DMS79 treated with DMSO at 0.1 percent for 48 hours (cell line): ENCODE measurements around the gene RPL23.
A peak's percentile ranks its signal among the peaks of the same experiment; 100 is the strongest.

ENCODE experiments used
- DNase-seq: peaks from one replicate; lab custom pipeline; 2025; lab: John Stamatoyannopoulos, UW

Gene RPL23

DNA sequence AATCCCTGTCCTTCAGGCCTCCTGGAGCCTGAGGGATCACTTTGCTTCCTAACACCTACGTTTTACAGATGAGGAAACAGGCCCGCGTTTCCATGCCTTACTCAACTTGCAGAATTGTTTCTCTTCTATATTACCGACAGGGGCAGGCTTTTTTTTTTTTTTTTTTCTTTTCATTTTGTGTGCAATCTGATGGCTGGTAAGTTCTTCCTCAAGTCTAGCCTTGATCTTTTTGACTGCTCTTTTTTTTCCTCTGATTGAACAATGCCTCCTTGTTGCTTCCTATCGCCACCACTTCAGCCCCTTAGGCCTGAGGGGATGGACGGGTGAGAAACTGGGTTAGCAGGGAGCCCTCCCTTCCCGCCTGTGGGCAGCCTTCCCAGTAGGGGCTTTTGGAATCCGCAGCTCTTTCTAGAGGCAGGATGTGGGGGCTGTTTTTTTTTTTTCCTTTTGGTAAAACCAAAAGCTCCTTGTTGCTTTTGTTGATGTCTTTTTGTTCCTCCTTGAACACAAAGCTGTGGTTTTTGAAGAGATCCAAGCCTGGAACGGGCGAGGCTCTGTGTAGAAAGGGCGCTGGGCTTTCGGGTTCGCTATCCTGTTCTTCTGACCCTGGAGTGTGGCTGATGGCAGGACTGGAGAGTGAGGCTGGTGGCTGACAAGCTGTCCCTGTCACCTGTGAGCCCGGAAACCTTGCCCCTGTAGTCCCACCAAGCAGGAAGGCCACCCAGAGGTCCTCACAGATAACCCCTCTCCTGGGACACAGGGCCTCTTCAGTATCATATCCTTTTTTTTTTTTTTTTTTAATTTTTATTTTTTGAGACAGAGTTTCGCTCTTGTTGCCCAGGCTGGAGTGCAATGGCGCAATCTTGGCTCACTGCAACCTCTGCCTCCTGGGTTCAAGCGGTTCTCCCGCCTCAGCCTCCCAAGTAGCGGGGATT, 30.3 kb upstream of the RPL23 start:
- no peak for DNase-seq

DNA sequence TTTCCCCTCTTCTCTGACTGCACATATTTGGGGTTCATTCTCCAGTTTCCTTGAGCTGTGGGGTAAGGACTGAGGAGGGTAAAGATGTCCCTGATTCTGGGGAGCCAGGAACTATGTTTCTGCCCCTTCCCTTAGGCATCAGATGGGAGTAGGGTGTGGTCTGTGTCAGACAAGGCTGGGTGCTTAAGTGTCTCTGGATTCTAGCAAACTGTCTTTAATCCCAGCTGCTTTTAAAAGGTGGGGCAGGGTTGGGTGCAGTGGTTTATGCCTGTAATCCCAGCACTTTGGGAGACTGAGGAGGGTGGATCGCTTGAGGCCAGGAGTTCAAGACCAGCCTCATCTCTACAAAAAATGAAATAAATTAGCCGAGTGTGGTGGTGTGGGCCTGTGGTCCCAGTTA, 29.3 kb upstream of the RPL23 start:
- no peak for DNase-seq

DNA sequence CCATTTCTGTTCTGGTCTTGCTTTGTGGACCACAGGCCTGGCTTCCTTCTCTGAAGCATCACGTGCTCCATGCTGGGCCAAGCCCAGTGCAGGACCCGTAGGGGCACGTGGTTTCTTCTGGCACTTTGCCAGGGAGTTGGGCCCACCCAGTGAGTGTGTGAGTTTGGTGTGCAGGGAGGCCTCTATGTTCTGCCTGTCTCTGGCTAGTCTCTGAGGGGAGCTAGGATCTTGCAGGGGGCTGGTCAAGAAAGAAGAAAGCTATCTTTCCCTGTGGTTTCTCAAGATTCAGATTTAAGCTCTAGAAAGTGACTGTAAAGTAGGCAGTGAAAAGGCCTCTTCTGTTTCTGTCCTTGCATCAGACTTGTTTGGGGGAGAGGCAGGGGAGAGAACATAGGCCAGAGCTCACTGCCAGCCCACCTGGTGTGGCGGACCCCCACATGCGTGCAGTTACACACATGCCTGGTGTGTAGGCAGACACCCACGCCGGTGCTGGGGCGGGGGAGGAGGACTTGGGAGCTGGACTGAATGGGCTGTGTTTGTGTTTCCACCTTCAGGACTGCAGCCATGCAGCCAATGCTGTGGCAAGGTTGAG, 28.2 kb upstream of the RPL23 start:
- DNase-seq: no peak

DNA sequence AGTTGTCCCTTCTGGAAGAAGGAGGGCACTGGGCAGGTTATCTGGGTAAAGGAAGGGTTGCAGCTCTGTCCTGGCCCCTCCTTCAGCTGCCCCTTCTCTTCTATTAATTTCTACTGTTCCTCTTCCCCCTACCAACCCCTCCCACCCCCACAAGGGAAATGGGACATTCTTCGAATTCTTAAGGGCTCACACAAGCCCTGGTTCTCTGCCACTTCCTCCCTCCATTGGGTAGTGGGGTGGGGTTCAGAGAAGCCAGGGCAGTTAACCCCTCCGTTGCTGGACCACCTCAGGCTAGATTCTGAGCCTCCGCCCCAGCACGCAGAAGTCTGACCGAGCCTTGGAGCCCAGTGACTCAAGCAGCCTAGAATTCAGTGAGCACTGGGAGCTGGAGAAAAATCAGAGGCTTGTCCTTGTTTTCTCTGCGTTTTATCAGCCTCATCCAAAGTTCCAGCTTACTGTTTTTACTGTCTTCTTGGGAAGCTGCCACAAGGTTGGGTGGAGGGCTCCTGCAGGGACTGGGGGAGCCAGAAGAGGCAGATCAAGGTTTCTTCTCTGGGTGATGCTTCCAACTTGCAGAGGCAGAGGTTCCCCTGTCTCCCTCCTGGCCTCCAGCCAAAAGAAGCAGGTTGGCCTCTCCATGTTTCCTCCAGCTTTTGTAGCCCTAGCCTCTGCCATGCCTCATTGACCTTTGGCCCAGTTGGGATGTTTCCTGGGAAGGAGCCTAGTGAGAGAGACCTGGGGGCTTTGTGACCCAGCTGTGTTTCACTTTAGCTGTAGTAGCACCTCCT, 26.6 kb upstream of the RPL23 start:
- DNase-seq: peak; percentile 16

DNA sequence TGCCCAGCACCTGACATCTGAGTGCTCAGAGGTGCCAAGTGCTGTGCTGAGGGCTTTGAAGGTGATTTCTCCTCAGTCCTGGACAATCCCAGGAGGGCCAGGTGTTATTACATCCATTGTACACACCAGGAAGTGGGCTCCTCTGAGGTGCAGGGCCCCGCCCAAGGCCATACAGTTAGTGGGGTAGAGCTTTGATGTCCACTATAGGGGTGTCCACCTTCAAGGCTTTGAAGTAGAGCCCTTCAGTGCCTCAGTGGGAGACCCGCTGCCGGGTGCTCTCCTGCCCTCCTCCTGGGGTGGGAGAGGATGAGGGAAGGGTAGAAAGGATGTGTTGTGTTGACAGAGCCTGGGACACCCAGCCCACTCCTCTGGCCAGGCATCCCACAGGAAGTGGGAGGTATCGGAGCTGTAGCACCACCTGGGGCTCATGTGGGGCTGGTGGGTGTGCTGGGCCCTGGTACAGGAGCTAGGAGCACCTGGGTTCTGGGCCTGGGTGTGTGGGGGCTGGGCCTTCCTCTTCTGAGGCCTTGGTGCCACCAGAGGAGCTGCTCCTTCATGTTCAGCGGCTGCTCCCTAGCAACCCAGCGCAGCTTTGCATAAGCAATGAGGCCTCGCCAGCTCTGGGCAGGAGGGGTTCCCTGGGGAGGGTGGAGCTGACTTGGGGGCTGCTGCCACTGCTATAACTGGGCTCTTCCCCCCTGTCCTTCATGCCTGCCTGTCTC, 23.8 kb upstream of the RPL23 start:
- no peak for DNase-seq

DNA sequence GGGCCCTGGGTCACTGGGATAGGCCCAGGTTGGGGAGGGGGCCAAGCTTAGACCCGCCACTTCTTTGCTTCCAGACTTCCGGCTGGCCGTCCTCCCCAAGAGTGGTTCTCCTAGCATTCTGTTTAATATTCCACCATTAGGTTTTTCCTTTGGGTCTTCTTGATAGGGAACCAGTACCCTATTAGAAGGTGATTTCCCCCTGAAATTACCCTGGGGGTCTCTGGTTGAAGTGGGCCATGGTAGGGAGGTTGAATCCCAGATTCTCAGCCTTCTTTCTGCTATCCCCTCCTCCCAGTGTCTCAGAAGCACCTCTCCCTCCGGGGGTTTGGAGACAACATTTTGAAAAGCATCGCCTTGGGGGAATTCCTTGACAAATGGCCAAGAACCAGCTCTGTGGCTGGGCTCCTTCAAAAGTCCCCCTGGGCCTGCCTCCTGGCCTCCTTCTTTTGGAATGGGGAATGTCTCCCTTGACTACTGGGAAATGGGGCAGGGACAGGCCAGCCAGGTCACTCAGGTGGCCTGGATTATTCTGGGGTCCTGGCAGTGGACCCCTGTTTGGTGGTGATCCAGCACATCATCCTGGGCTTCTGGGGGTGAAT, 22.1 kb upstream of the RPL23 start:
- no peak for DNase-seq

DNA sequence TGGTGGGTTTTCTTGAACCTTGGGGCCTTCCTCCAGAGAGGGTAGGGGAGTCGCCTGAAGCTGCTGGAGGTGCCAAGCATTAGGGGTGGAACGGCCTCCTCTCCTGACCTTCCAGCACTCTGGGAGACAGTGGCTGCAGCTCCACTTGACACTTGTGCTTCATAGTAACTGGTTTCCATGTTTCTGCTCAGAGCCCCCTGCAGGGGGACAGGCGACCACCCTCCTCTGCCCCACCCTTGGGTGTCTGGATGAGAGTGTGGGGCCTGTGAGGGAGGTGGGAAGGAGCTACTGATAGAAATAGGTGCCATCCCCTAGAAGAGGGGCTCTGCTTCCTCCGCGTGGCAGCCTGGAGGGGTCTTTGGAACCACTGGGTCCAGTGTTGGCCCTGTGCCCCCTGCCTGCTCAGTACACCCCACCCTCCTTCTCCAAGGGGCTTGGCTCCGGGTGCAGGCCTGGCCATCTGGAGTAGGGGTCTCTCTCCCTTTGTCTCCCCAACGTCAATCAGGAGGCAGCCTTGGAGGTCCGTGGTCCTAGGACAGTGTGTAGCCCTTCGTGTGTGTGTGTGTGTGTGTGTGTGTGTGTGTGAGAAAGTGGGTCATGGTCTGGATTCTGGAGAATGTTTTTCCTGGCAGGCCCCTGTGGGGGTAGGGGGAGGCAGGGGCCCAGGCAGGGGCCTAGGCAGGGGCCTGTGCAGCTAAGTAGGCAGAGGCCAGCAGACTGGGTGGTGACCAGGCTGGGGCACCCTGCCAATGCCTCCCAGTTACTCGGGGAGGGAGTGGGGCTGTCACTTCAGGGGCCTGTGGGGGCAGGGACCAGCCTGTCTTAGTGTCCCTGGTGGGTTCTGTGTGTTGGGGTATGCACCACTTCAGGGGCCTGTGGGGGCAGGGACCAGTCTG, 21.2 kb upstream of the RPL23 start:
- no peak for DNase-seq

DNA sequence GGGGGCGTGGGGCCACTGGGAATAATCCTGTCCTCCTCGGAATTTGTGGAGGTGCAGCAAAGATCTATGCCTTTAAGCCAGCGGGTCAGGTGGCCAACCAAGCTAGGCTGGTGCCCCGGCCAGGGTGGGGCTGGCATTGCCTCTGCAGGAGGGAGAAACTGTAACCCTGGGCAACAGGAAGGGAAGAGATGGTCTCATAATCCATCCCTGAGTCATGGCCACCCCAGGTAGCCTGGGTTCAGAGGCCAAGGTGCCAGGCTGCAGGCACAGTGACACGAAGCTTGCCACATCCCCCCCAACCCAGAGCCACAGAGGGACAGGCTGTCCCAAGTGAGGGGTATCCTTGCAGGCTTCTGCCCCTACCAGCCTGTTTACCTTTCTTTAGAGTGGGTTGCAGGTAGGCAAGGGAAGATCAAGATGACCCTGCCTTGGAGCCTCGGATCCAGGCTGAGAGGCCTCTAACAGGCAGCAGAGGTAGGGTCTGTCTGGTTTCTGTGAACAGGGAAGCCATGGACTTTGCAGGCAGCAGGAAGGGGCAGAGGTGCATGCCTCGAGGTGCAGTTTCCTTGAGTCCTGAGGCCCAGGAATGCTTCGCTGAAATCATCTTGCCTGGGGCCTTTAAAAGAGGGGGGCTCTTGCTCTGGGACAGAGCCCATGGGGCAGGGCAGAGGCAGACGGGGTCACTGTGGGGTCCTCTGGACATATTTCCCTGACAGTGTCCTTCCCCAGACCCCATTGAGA, 20.3 kb upstream of the RPL23 start:
- no peak for DNase-seq

DNA sequence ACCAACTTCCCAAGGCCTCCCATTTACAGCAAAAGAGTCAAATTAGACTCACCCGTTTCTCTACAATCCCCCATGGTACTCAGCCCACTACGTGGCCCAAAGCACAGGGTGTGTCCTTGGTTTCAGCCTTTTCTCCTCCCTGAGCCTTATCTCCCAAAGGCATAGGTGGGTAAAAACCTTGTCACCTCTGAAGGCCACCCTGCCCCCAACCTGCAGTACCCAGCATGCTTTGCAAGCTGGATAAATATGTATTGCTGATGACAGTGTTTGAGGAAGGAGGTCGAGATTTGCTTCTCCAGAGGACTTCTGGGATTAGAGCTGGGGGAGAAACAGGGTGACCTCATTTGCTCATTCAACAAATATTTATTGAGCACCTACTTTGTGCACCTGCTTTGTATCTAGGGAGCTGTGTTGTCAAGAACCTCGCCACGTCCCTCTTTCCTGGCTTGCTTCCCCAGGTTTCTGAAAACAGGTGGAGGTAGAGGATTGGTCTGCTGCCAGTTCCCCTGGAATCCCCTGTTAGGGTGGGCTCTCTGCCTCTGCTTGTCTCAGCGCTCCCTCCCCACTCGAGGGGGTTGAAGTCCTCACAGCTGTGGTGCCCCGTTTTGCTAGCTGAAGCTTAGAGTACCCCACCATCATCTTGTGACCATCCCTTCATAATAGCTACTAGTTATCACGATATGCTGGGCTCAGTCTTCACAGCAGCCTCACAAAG, 19.3 kb upstream of the RPL23 start:
- no peak for DNase-seq

DNA sequence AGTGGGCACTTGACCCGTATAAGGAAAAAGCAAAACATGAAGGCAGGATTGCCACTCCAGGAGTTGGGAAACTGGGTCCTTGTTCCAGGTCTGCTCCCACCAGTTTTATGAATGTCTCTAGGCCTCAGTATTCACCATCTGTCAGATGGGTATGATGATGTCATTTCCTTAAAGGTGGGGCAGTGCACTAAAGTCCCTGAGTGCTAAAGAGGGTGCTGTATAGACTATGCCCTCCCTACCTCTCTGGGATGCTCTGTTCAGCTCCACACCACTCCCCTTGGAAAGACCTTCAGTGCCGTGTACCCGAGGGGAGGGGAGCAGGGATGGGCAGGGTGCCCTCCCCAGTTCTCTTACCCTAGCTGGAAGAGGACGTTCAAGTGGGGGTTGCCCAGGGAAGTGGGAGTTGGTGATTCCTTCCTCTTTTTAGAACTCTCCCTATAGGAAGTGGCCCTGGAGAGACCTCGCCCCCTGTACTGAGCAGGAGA, 18.5 kb upstream of the RPL23 start:
- DNase-seq: no peak

DNA sequence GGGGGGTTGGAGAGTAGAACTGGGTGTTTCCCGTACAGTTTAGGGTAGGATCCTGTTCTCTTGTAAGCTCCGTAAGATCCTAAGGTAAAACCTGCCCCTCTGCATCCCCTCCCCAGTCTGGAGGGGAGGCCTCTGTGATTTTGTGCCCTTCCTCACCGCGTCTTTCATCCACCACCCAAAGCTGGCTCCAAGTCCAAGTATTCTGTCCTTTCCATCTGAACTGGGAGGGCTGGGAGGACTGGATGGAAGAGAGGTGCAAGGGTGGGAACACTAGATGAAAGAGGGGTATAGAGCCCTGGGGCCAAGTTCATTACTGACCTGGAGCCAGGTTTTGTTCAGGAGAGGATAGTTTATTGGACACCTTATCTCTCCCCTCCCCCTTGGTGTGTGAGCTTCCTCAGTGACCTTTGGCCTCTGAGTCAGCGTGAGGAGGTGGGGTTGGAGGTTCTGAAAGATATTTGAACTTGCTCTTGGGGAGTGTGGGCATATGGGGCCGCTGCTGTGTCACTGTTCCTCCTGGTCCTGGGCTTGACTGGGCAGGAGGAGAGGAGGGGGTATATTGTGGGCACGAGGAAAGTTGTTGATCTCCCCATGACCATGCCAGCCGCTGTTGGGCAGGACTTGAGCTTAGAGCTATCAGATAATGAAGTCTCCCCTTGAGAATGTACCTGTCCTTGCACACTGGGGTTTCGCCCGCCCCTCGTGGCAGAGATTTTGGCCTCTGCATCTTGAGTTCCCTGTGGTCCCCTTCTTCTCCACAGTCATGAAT, 17.9 kb upstream of the RPL23 start:
- DNase-seq: no peak

DNA sequence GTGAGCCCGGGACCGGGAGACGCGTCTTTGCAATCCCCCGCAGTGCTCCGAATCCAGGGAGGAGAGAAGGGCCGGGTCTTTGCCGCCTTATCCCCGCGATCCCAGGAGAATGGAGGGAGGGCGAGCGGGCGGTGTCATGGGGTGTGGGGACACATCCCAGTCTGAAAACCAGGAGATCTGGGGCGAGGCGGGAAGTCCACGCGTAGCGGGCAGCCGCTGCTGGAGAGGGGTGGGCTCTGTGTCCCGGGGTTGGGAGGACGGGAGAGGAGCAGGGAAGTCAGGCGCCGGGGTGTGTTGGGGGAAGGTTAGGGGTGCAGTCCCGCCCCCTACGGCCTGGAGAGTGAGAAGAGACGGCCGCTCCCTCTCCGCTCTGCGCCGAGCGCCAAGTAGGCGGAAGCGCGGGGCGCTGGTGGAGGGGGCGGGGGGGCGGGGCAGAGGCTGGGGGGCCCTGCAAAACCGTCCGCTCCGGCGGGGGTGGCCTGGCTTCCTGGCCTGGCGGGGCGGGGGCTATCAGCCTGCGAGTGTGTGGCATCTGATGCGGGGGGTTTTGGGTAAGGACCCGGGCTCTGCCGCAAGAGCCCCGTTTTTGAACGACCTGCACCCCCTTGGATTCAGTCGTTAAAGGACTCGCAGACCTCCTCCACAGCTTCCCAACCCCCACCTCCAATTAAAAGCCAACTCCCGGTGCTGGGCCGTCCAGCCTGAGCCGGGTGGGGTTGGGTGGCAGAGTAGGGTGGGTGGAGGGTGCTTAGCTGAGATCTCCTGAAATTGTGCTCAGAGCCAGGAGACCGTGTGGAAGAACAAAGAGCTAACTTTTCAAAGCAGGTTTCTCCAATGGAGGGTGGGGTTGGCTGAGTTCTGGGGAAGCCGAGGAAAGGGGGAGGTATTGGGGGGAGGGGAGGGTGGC, 17.0 kb upstream of the RPL23 start:
- peak; percentile 36 for DNase-seq

DNA sequence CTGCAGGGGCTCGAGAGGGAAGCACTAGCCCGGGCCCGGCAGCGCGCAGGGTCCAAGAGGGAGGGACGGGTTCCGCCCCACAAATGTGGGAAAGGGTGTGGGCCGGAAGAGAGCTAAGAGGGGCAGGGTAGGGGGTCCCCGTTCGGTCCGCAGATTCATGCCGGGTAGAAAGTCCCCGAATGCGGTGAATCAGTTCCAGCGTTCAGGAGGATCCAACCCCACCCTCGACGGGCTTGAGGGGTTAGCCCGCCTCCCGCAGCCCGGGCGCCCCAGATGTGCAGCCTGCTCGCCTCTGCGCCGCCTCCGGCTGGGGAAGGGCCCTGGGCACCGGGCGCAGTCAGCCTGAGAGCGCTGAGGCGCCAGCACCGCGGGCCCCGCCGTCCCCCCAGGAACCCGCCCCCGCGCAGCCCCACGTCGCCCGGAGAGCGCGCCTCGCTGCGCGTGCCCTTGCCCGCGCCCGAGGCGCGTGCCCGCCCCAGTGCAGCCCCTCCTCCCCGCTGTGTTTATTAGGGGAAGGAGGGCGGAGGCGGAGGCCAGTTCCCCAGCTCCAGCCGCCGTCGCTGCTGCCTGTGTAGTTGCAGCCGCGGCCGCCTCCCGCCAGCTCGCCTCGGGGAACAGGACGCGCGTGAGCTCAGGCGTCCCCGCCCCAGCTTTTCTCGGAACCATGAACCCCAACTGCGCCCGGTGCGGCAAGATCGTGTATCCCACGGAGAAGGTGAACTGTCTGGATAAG, 16.2 kb upstream of the RPL23 start, which contains the start of gene LASP1:
TSS of gene LASP1 (plus strand) at position 533 of the 733 bp plus-strand sequence. CDS start at position 665, 132 bp downstream.
- peak; percentile 87 for DNase-seq

DNA sequence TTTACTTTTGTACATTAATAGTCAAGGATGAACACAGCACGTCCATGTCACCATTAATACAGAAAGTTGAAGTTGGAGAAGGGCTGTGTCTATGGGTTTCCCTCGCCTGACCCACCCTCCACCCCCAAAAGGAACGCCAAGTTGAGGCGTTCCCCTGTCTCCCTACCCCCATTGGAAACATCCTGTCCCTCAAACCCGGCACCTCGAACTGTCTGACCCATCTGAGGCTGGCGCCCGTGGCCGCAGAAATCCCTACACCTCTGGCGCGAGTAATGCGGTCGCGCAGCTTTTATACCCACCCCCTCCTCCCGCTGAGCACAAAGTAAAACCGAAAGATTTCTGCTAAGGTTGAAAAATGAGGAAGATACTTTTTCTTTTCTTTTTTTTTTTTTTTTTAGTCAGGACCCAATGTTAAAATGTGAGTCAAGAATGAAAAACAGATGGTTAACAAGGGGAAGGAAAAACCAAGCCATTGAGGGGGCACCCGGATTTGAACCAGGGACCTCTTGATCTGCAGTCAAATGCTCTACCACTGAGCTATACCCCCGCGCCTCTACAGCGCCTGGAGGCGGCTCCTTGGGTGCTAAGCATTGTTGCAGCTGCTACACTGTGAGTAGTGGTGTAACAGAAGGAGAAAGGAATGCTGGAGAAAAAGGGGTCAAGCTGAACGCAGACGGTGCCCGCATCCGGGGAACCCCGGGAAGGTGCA, 15.4 kb upstream of the RPL23 start:
- peak; percentile 87 for DNase-seq

DNA sequence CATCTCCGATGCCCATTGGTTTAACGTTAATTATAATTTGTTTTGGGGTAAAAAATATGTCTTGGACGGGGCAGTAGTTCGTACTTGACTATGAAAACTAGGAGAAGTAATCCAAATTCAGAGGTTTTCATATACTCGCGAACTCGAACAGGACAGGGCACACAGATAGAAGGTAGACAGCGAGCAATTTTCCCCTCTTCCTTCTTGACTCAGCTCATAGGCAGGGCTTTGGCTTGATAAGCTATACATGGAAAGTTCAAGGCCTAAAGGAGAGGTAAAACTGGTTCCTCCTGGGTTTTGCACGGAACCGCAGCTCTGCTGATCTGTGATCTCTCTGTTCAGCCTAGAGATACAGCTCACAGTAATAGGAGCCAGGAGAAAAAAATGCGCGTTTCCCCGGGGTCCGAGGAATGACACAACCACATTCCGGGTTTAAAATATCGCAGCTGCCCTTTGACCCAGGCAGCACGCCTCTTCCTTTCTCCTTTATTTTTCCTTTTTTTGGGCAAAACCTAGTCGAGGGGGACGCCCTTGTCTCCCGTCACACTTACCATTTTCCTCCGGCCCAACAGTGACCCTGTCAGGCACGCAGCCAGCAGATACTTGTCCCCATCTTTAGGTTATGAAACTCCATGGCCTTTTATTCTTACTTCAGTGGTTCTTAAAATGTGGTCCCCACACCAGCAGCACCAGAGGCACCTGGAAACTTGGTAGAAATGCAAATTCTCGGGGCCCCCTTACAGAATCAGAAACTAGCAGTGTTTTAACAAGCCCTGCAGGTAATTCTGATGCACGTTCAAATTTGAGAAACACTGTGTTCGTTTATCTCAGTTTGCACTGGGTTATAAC, 14.7 kb upstream of the RPL23 start:
- DNase-seq: no peak
